SU-DHL-6 (cell line): ENCODE results near the gene CBX5.

Experiments
- H2AFZ ChIP-seq: fragments of 200-600 bp; sonication (generic); 2 replicates; pipeline ENCODE4 v1.6.1; 2014; ENCODE audit warnings: low read depth, mild to moderate bottlenecking, moderate library complexity, mixed read lengths, antibody characterized with exemption, low read length; ENCODE audit not compliant: severe bottlenecking
- H3F3A ChIP-seq: fragments of 200-600 bp; shearing (Covaris generic); 2 replicates; pipeline ENCODE4 v1.6.0; 2016; ENCODE audit warnings: antibody characterized with exemption, mild to moderate bottlenecking; ENCODE audit not compliant: insufficient read depth
- H3K27ac ChIP-seq: fragments of 200-600 bp; sonication (generic); 2 replicates; pipeline ENCODE4 v1.5.1; 2016; ENCODE audit warnings: low read depth, mild to moderate bottlenecking, low read length, moderate library complexity, mixed read lengths
- H3K27me3 ChIP-seq: fragments of 200-600 bp; sonication (generic), shearing (Covaris generic); 2 replicates; pipeline ENCODE4 v1.6.0; 2014; ENCODE audit warnings: mild to moderate bottlenecking, low read length
- H3K36me3 ChIP-seq: fragments of 200-600 bp; sonication (generic); 2 replicates; pipeline ENCODE4 v1.6.1; 2014; ENCODE audit warnings: mild to moderate bottlenecking, low read length, mixed read lengths
- H3K4me2 ChIP-seq: fragments of 300-600, 200-600 bp; shearing (Covaris generic), sonication (generic); 2 replicates; pipeline ENCODE4 v1.6.0; 2014; ENCODE audit warnings: low read length, low read depth, mild to moderate bottlenecking; ENCODE audit not compliant: poor library complexity, severe bottlenecking
- H3K4me3 ChIP-seq: fragments of 200-600 bp; sonication (generic); 2 replicates; pipeline ENCODE4 v1.5.1; 2014; ENCODE audit warnings: antibody characterized with exemption, low read length, mild to moderate bottlenecking, mixed read lengths; ENCODE audit not compliant: insufficient read depth, poor library complexity, severe bottlenecking
- H3K79me2 ChIP-seq: fragments of 200-600 bp; sonication (generic); 2 replicates; pipeline ENCODE4 v1.6.1; 2014; ENCODE audit warnings: mild to moderate bottlenecking, low read length, moderate library complexity; ENCODE audit not compliant: insufficient read depth
- H3K9ac ChIP-seq: fragments of 200-600 bp; sonication (generic); 2 replicates; pipeline ENCODE4 v1.7.0; 2014; ENCODE audit warnings: mild to moderate bottlenecking, low read length
- H3K9me2 ChIP-seq: fragments of 200-600 bp; sonication (generic); replicated peaks from 2 replicates; pipeline ENCODE4 v1.6.1; 2014; ENCODE audit warnings: low read length; ENCODE audit not compliant: insufficient read depth
- H3K9me3 ChIP-seq: fragments of 200-600 bp; sonication (generic); 2 replicates; pipeline ENCODE4 v1.6.1; 2014; ENCODE audit warnings: low read length, mixed read lengths; ENCODE audit not compliant: insufficient read depth
- H4K20me1 ChIP-seq: fragments of 200-600 bp; sonication (generic); 2 replicates; pipeline ENCODE4 v1.6.1; 2014; ENCODE audit warnings: low read depth, mild to moderate bottlenecking, antibody characterized with exemption, low read length, moderate library complexity, mixed read lengths
- CTCF ChIP-seq: fragments of 200-600 bp; sonication (generic); IDR thresholded peaks from one replicate; pipeline ENCODE4 v1.5.1; 2017; ENCODE audit warnings: antibody characterized with exemption, mild to moderate bottlenecking, low read length, moderate library complexity; ENCODE audit not compliant: insufficient read depth, poor library complexity, severe bottlenecking
- EZH2phosphoT487 ChIP-seq: fragments of 200-600 bp; sonication (generic), shearing (Covaris generic); conservative IDR thresholded peaks from 2 replicates; pipeline ENCODE4 v1.6.1; 2018; ENCODE audit warnings: mild to moderate bottlenecking, antibody characterized with exemption, low read length, moderate library complexity, mixed read lengths

CBX5 gene

DNA sequence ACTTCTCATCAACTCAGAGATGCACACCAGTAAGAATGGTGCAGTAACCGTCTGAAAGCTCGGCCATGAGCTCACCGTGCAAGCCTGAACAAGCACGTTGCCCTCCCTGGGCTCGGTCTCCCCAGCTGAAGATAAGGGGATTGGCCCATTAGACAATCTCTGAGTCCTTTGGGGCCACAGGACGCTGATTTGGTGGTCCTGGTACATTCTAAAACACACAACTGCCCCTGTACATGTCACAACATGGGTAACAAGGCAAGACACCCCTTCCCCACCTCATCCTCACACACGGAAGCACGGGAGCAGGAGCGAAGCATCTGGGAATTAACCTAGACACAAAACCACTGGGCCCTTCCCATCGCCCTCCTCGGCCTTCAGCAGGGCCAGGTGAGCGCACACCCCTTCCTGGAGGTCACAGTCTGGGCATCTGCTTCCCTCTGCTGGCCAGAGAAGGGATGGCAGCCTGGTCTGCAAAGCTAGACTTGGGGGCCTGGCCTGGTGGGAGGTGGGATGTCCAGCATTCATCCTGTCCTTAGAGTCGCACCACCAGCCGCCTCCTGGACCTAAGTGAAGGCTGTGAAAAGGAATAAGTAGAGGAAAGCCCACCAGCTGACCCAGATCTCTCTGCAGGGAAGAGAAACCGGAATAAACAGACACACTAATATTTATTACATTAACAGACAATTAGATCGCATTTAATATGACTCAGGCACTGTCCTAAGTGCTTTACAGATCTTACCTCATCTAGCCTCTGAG lies 72.2 kb downstream of the CBX5 start:
- no peaks in the 10 kb centered on the region for H3K27me3 ChIP-seq
- TF ChIP-seq CTCF (peak; percentile 6), EZH2phosphoT487 (no peak)
- H3F3A ChIP-seq: no peaks in the 10 kb centered on the region
- H3K9me3 ChIP-seq: no peaks in the 10 kb centered on the region
- H3K79me2 ChIP-seq: no peaks in the 10 kb centered on the region
- no peak overlapping the region for H3K9ac ChIP-seq
- H3K4me3 ChIP-seq: no peak overlapping the region
- no peak overlapping the region for H3K4me2 ChIP-seq
- no peak overlapping the region for H2AFZ ChIP-seq
- no peaks in the 10 kb centered on the region for H4K20me1 ChIP-seq
- no peak overlapping the region for H3K27ac ChIP-seq
- no peaks in the 10 kb centered on the region for H3K36me3 ChIP-seq
- H3K9me2 ChIP-seq: no peaks in the 10 kb centered on the region

DNA sequence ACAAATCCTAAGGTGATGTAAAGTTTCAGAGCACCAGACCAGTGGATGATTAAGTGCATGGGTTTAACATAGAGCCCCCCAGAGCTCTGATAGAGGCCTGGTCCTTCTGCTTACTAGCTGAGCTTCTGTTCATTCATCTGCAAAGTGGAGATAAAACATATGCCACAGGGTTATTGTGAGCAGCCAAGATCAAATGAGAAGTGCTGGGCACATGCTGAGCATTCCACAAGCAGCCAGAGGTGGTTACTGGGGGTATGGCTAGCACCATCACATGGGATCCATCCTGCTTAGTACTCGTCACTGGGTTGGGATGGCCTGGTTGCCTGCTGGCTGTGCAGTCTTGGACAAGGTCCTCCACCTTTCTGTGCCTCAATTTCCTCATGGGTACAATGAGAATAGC lies 73.1 kb downstream of the CBX5 start:
- no peak overlapping the region for H3K9ac ChIP-seq
- no peaks in the 10 kb centered on the region for H3K9me2 ChIP-seq
- H3K27me3 ChIP-seq: no peaks in the 10 kb centered on the region
- H3K79me2 ChIP-seq: no peaks in the 10 kb centered on the region
- TF ChIP-seq EZH2phosphoT487: no peak
- TF ChIP-seq CTCF: no peak
- no peaks in the 10 kb centered on the region for H3K36me3 ChIP-seq
- H3K4me2 ChIP-seq: no peak overlapping the region
- H2AFZ ChIP-seq: no peak overlapping the region
- H3F3A ChIP-seq: no peaks in the 10 kb centered on the region
- no peaks in the 10 kb centered on the region for H4K20me1 ChIP-seq
- H3K4me3 ChIP-seq: no peak overlapping the region
- no peaks in the 10 kb centered on the region for H3K9me3 ChIP-seq
- no peak overlapping the region for H3K27ac ChIP-seq

DNA sequence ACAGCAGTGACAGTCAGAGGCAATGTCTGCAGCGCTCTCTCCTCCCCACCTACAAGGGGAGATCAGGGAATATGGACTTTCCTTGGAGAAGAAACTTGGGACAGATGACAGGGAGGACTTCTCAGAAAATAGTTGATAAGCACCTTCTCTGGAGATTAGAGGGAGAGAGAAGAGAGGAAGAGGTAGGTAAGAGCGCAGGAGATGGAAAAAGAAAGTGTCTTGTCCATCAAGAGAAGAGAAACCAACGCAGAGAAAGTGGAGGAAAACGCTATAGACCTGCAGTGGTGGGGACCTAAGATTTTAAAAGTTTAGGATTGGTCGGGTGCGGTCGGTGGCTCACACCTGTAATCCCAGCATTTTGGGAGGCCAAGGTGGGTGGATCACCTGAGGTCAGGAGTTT lies 75.6 kb downstream of the CBX5 start:
- no peak overlapping the region for H3K4me2 ChIP-seq
- no peak overlapping the region for H3K9ac ChIP-seq
- no peaks in the 10 kb centered on the region for H3K36me3 ChIP-seq
- no peaks in the 10 kb centered on the region for H4K20me1 ChIP-seq
- H2AFZ ChIP-seq: no peak overlapping the region
- no peak overlapping the region for H3K27ac ChIP-seq
- no peak overlapping the region for H3K4me3 ChIP-seq
- H3K9me3 ChIP-seq: no peaks in the 10 kb centered on the region
- H3K79me2 ChIP-seq: no peaks in the 10 kb centered on the region
- H3K27me3 ChIP-seq: no peaks in the 10 kb centered on the region
- TF ChIP-seq CTCF: no peak
- no peak for TF ChIP-seq EZH2phosphoT487
- H3F3A ChIP-seq: no peaks in the 10 kb centered on the region
- H3K9me2 ChIP-seq: no peaks in the 10 kb centered on the region
